Stimulated activated CD4-positive, alpha-beta T cell treated with anti-CD3 and anti-CD28 coated beads, TNF-alpha, amount 100 ng/mL, for 48 hours (primary cell): ENCODE measurements around the gene KRTAP2-3.
"Not testable (repeated sequence)": the region's sequence is repeated elsewhere in the genome, so short reads cannot be mapped to it uniquely, and the experiment has no call there.

Source experiments
- DNase-seq, 3 donors: peaks; one replicate each; pipeline ENCODE4 v3.0.0-alpha.2; 2020; ENCODE audit warnings: low read depth in 3 of 3

Gene KRTAP2-3, protein sequence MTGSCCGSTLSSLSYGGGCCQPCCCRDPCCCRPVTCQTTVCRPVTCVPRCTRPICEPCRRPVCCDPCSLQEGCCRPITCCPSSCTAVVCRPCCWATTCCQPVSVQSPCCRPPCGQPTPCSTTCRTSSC

GRCh38 chr17:41060052-41060604, at the start of gene KRTAP2-3:
TSS of gene KRTAP2-3 (minus strand) at chr17:41060114. CDS start at chr17:41060050, 64 bp downstream.
- no peak for DNase-seq

DNA sequence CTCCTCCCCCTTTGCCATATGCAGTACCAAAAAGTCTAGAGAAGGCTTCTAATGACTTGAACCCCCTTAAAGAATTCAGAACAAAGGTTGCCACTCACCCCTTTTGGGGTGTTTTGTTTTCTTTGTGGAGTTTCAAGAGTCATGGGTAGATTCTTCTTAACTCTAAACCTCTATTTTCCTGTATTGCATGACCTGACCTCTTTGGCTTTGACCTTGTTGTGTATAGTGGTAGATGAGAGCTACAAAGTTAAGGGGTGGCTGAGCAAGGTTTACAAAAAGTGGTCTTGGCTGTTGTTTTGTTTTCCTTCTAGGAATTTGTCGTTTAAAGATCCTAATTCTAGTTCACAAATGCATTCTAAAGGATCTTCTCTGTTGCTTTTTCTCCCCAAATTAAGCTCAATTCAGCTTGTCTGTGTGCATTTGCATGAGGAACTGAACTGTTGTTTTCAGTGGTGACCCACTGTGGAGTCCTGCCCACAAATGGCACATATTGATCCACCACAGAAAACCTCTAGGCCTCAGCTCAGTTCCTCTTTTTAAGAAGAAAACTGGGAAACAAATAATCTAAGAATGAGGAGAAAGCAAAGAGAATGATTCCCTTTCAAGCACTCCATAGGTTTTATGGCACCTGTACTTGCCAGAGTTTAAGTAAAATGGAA, 48.9 kb upstream of the KRTAP2-3 start:
- DNase-seq = not testable (repeated sequence)

DNA sequence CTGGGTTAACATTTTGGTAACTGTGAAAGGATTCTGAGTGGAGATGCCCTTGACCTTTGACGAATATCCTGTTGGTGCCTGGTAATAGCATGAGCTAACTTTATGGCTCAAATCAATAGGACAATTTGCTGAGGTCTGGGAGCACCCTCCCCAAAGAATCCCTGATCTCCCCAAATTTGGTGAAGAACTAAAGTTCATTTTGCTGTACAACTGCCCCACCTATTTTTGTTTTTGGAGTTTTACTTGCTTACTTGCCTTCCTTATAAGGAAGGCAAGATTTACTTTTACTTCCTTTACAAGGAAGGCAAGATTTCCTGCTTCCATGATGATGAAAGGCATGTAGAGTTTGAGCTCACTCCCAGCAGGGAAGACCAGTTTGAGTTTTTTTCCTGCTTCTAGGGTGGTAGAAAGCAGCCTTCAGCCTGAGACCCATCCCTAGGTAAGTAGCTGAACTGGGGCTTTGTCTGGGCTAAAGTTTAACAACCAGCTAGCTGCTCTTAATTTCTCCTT, 48.1 kb upstream of the KRTAP2-3 start:
- no peak for DNase-seq

- DNase-seq = not testable (repeated sequence)
Observed at GRCh38 chr17:41105347-41105746, 45.4 kb upstream of the KRTAP2-3 start, which contains the start of gene KRTAP4-9. TSS of gene KRTAP4-9 (plus strand) at chr17:41105389. CDS start at chr17:41105389, 0 bp downstream.

- not testable (repeated sequence) for DNase-seq
Observed at GRCh38 chr17:41104386-41105038, 44.6 kb upstream of the KRTAP2-3 start.

GRCh38 chr17:41103896-41104295, 44.0 kb upstream of the KRTAP2-3 start:
- DNase-seq = no peak

- DNase-seq = no peak
Observed at GRCh38 chr17:41101586-41102259, 41.8 kb upstream of the KRTAP2-3 start, which contains the start of gene KRTAP4-16. TSS of gene KRTAP4-16 (minus strand) at chr17:41102209. CDS start at chr17:41102209, 0 bp downstream.

GRCh38 chr17:41099682-41100480, 40.0 kb upstream of the KRTAP2-3 start:
- DNase-seq = not testable (repeated sequence)

DNA sequence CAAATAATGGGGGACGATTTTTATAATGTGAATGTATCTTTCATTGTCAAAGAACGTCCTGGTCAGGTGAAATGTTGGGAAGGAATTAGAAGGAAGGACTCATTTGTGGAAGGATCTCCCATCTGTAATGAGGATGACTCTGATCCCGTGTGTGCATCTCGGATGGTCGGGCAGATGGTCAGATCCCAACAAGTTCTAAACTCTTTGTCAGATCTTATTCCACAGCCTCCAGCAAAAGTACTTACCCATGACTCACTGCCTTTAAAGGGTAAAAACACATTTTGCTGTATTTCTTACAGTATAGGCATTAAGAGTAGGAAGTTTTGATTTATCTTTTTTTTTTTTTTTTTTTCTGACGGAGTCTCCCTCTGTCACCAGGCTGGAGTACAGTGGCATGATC, 38.6 kb upstream of the KRTAP2-3 start:
- no peak for DNase-seq

DNA sequence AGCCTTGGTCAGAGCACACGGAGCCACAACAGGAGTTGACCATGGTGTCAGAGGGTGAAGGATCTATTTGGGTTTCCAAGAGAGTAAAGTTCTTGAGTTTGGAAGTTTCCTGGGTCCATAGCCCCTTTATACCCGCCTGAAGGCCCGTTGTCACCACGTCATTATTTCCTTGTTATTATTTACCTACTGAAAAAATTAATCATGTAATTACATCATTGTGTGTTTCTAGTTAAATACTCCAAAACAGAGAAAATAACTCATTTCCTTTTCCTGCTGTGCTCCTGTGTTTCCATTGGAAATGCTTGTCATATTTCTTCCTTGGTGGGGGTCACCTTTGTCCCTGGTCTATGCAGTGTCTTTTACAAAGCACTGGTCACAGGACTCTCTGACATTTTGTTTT, 38.1 kb upstream of the KRTAP2-3 start, which contains the start of gene KRTAP4-8:
KRTAP4-8 (minus strand) TSS at position 101 of the 400 bp plus-strand sequence; CDS start at position 43, 58 bp downstream.
- no peak for DNase-seq

GRCh38 chr17:41096055-41096454, 36.1 kb upstream of the KRTAP2-3 start:
- no peak for DNase-seq

GRCh38 chr17:41088760-41089352, 28.9 kb upstream of the KRTAP2-3 start:
- not testable (repeated sequence) for DNase-seq

DNA sequence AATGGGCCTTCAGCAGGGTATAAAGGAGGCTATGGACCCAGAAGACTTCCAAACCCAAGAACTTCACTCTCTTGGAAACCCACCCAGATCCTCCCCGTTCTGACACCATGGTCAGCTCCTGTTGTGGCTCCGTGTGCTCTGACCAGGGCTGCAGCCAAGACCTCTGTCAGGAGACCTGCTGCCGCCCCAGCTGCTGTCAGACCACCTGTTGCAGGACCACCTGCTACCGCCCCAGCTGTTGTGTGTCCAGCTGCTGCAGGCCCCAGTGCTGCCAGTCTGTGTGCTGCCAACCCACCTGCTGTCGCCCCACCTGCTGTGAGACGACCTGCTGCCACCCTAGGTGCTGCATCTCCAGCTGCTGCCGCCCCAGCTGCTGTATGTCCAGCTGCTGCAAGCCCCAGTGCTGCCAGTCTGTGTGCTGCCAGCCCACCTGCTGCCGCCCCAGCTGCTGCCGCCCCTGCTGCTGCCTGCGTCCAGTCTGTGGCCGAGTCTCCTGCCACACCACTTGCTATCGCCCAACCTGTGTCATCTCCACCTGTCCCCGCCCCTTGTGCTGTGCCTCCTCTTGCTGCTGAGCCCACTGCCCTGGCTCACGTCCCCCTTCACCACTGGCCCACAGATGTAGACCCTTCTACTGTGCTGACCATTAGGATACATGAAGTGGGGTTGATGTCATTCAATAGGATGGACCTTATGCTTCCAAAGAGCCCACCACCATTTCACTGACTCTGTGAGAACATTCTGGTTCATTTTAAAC, 24.4 kb upstream of the KRTAP2-3 start, which contains the start of gene KRTAP4-7:
KRTAP4-7 (plus strand) TSS at position 51 of the 757 bp plus-strand sequence; CDS start at position 108, 57 bp downstream.
- not testable (repeated sequence) for DNase-seq

GRCh38 chr17:41083427-41083826, 23.5 kb upstream of the KRTAP2-3 start:
- DNase-seq = not testable (repeated sequence)

- DNase-seq = no peak
Observed at GRCh38 chr17:41082626-41083025, 22.7 kb upstream of the KRTAP2-3 start.

DNA sequence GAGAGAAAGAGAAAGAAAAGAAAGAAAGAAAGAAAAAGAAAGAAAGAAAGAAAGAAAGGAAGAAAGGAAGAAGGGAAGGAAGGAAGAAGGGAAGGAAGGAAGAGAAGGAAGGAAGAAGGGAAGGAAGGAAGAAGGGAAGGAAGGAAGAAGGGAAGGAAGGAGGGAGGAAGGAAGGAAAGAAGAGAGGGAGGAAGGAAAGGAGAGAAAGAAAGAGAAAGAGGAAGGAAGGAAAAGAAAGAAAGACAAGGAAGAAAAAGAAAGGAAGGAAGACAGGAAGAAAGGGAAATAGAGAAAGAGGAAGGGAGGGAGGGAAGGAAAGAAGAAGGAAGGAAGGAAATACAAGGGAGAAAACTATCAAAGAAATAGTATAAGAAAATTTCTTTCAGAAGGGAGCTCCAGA, 16.9 kb upstream of the KRTAP2-3 start:
- no peak for DNase-seq

GRCh38 chr17:41073676-41074075, 13.8 kb upstream of the KRTAP2-3 start:
- DNase-seq = no peak

GRCh38 chr17:41071606-41072360, 11.9 kb upstream of the KRTAP2-3 start:
- no peak for DNase-seq

DNA sequence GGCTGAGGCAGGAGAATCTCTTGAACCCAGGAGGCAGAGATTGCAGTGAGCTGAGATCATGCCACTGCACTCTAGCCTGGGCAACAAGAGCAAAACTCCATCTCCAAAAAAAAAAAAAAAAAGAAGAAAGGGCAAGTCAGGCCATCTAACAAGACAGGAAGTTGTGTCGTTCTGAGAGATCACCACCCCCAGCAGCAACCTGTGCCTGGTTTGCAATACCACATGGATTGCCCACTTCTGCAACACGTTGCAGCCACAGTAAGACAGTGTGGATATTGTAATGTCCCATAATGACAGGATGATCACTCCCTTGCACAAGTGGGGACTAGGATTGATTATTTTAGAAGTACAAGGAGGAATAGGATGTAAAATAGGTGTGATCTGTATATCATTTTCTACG, 9.1 kb upstream of the KRTAP2-3 start:
- DNase-seq = no peak
